ENCODE data around the gene NUAK1.
"Not testable (repeated sequence)": the region's sequence is repeated elsewhere in the genome, so short reads cannot be mapped to it uniquely, and the experiment has no call there.

The NUAK1 gene

GRCh38 chr12:106018286-106018685 is 120.5 kb downstream of the NUAK1 start:
- no peaks in the 10 kb centered on the region for H3K27me3 ChIP-seq (ENCODE audit: insufficient read depth, poor library complexity, severe bottlenecking)
- no peak for TF ChIP-seq SPI1 (IDR thresholded peaks at IDR 0.05; ENCODE audit: borderline replicate concordance, low read depth)
- no peak for TF ChIP-seq REST (IDR thresholded peaks at IDR 0.05; ENCODE audit: insufficient replicate concordance, low read depth)
- TF ChIP-seq CTCF (IDR thresholded peaks at IDR 0.05; ENCODE audit: insufficient read depth, low read length) = no peak
- no peak for TF ChIP-seq POLR2AphosphoS5 (IDR thresholded peaks at IDR 0.05; ENCODE audit: low read depth)
- no peak for TF ChIP-seq GABPA (IDR thresholded peaks at IDR 0.05; ENCODE audit: low read depth)
- no peak overlapping the region for H3K27ac ChIP-seq (replicated peaks)
- no peak for DNase-seq (ENCODE audit: low read depth in 1 of 2, low spot score in 1 of 2)
- H3K4me3 ChIP-seq (replicated peaks; ENCODE audit: insufficient read depth, low read length) = no peak overlapping the region

GRCh38 chr12:106016601-106017278 is 122.0 kb downstream of the NUAK1 start:
- H3K27me3 ChIP-seq (ENCODE audit: insufficient read depth, poor library complexity, severe bottlenecking); H3K4me3 ChIP-seq (replicated peaks; ENCODE audit: insufficient read depth, low read length); H3K27ac ChIP-seq (replicated peaks); DNase-seq (ENCODE audit: low read depth in 1 of 2, low spot score in 1 of 2): not testable (repeated sequence)

- no peak for DNase-seq (ENCODE audit: low read depth in 1 of 2, low spot score in 1 of 2)
- no peak overlapping the region for H3K4me3 ChIP-seq (replicated peaks; ENCODE audit: insufficient read depth, low read length)
- TF ChIP-seq CTCF (IDR thresholded peaks at IDR 0.05; ENCODE audit: insufficient read depth, low read length) = no peak
- TF ChIP-seq SPI1 (IDR thresholded peaks at IDR 0.05; ENCODE audit: borderline replicate concordance, low read depth) = no peak
- H3K27ac ChIP-seq (replicated peaks) = no peak overlapping the region
- no peaks in the 10 kb centered on the region for H3K27me3 ChIP-seq (ENCODE audit: insufficient read depth, poor library complexity, severe bottlenecking)
Measured at GRCh38 chr12:106015646-106016045, 123.1 kb downstream of the NUAK1 start.

- TF ChIP-seq SPI1 (IDR thresholded peaks at IDR 0.05; ENCODE audit: borderline replicate concordance, low read depth) (no peak), REST (IDR thresholded peaks at IDR 0.05; ENCODE audit: insufficient replicate concordance, low read depth) (no peak), CTCF (IDR thresholded peaks at IDR 0.05; ENCODE audit: insufficient read depth, low read length) (no peak), POLR2AphosphoS5 (IDR thresholded peaks at IDR 0.05; ENCODE audit: low read depth) (no peak), GABPA (IDR thresholded peaks at IDR 0.05; ENCODE audit: low read depth) (no peak)
- H3K4me3 ChIP-seq (replicated peaks; ENCODE audit: insufficient read depth, low read length) = no peak overlapping the region
- no peak for DNase-seq (ENCODE audit: low read depth in 1 of 2, low spot score in 1 of 2)
- H3K27ac ChIP-seq (replicated peaks) = no peak overlapping the region
- H3K27me3 ChIP-seq (ENCODE audit: insufficient read depth, poor library complexity, severe bottlenecking) = no peaks in the 10 kb centered on the region
Measured at GRCh38 chr12:106013941-106014340, 124.8 kb downstream of the NUAK1 start.
